Tibial artery (tissue), 4 donors: ENCODE results near the gene CACNG4.

Source experiments
- DNase-seq, 2 donors: peaks; one replicate each; pipeline ENCODE4 v3.0.0-alpha.2; 2019
- H3K27ac ChIP-seq, 2 donors: fragments of 200-600 bp; sonication (generic) in 1 of 2; 1 replicate in 1 of 2; 2 replicates in 1 of 2; pipeline ENCODE4 v1.5.1; 2018 to 2019; ENCODE audit warnings: mild to moderate bottlenecking in 1 of 2
- H3K27me3 ChIP-seq, 2 donors: fragments of 200-600 bp; sonication (generic) in 1 of 2; one replicate each; pipeline versions ENCODE4 v1.5.1 to v1.6.0; 2016 to 2019
- H3K36me3 ChIP-seq, 3 donors: fragments of 200-600 bp; sonication (generic) in 2 of 3; one replicate each; pipeline ENCODE4 v1.5.1; 2016 to 2019; ENCODE audit warnings: mild to moderate bottlenecking in 2 of 3
- H3K4me1 ChIP-seq, 4 donors: fragments of 200-600 bp; sonication (generic) in 2 of 4; 1 replicate in 3 of 4; 2 replicates in 1 of 4; pipeline ENCODE4 v1.5.1; 2016 to 2019
- H3K4me3 ChIP-seq, 2 donors: fragments of 200-600 bp; sonication (generic) in 1 of 2; 1 replicate in 1 of 2; 2 replicates in 1 of 2; pipeline ENCODE4 v1.5.1; 2018 to 2019; ENCODE audit warnings: mild to moderate bottlenecking in 2 of 2
- H3K9me3 ChIP-seq, 3 donors: fragments of 200-600 bp; sonication (generic) in 1 of 3; one replicate each; pipeline ENCODE4 v1.5.1; 2016 to 2019
- CTCF ChIP-seq, 2 experiments: fragments of 200-600 bp in 1 of 2; fragments of 450-650 bp in 1 of 2; IDR thresholded peaks; one replicate each; pipeline ENCODE4 v1.5.1; 2017 to 2019; ENCODE audit warnings: antibody characterized with exemption in 2 of 2, mild to moderate bottlenecking in 1 of 2, moderate library complexity in 1 of 2
- intact Hi-C: fragments of 100-400 bp; cut with DNase I; formaldehyde crosslinking; loops from one replicate; pipeline ENCODE4 v1.15.0; 2023; ENCODE audit warnings: low total_unique reads

The CACNG4 gene

DNA sequence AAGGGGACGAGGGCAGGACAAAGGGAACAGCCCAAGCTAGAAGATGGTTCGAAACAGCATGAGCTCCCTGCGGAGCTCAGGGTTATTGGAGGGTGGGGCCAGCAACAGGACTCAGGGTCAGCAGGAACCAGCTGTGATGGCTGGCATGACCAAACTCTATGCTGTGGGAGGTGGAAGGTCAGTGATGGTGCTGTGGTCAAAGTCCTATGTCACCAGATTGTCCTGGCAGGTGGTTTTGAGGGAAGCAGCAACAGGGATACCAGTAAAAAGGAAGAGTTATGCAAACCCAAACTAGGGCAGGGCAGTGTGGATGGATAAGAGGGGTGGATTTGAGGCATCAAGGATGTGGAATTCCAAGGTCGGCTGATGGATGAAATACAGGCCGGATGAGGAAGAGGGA, 32.4 kb downstream of the CACNG4 start:
- no peaks in the 10 kb centered on the region for H3K9me3 ChIP-seq
- no peak for DNase-seq
- H3K27ac ChIP-seq, result no peak overlapping the region
- H3K36me3 ChIP-seq, result no peaks in the 10 kb centered on the region
- TF ChIP-seq CTCF (IDR thresholded peaks at IDR 0.05), result no peak
- intact Hi-C loops, result loop anchor here (10.0 kb wide), 1 partner anchor 58 kb away; no protein-coding TSS in a partner anchor
- H3K27me3 ChIP-seq, result peaks cover 0 to 16% of the 10 kb centered on the region in 2 donors
- no peaks in the 10 kb centered on the region for H3K4me1 ChIP-seq
- no peak overlapping the region for H3K4me3 ChIP-seq

DNA sequence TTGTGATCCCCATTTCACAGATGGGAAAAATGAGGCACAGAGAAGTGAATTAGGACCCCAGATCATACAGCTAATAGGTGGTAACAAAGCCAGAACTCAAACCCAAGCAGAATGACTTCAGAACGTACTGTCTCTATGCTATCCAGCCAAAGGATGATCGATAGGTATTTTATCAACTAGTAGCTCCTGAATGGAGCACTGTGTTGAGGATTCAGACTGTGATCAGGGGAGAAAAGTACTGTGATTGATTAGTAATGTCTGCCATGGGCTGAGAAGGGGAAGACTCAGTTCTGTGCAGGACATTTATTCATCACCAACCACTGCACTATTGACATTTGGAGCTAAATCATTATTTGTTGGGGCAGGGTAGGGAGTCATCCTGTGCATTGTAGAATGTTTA, 38.7 kb downstream of the CACNG4 start:
- DNase-seq, result no peak
- Histone ChIP-seq H3K4me1 (no peaks in the 10 kb centered on the region), H3K9me3 (peaks cover 0 to 7% (median 5%) of the 10 kb centered on the region in 3 donors), H3K36me3 (no peaks in the 10 kb centered on the region), H3K27me3 (peaks cover 0 to 25% of the 10 kb centered on the region in 2 donors), H3K27ac (no peak overlapping the region), H3K4me3 (no peak overlapping the region)
- intact Hi-C loops, result no loop called here
- TF ChIP-seq CTCF (IDR thresholded peaks at IDR 0.05), result no peak

DNA sequence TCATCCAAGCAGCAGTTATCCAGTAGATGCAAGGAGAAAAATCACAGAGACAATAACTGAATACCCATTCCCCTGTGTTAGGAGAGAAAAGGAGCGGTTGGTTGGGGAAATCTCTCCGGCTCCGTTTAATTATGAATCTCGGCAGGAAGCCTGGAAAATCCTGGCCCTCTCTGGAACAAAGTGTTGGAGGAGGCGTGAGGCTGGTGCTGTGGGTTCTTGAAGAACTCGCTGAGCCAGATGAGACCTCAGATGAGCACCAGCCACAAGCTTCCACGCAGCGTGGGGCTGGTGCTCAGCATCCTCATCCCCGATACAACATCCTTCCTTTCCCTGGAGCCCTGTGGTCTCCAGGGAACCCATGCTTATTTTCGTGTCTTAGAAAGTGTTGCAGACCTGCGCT, 39.7 kb downstream of the CACNG4 start:
- H3K4me3 ChIP-seq, result no peak overlapping the region
- no peaks in the 10 kb centered on the region for H3K4me1 ChIP-seq
- intact Hi-C loops, result no loop called here
- H3K36me3 ChIP-seq, result no peaks in the 10 kb centered on the region
- peaks cover 0 to 25% of the 10 kb centered on the region in 2 donors for H3K27me3 ChIP-seq
- no peak for TF ChIP-seq CTCF (IDR thresholded peaks at IDR 0.05)
- peaks cover 0 to 7% (median 5%) of the 10 kb centered on the region in 3 donors for H3K9me3 ChIP-seq
- H3K27ac ChIP-seq, result no peak overlapping the region
- DNase-seq, result no peak

GRCh38 chr17:67007266-67007665, 42.8 kb downstream of the CACNG4 start:
- intact Hi-C loops, result no loop called here
- H3K9me3 ChIP-seq, result peaks cover 0 to 7% (median 5%) of the 10 kb centered on the region in 3 donors
- no peak overlapping the region for H3K27ac ChIP-seq
- no peak for DNase-seq
- no peak overlapping the region for H3K4me3 ChIP-seq
- no peaks in the 10 kb centered on the region for H3K36me3 ChIP-seq
- peaks cover 0 to 20% of the 10 kb centered on the region in 2 donors for H3K27me3 ChIP-seq
- no peaks in the 10 kb centered on the region for H3K4me1 ChIP-seq
- TF ChIP-seq CTCF (IDR thresholded peaks at IDR 0.05), result no peak

DNA sequence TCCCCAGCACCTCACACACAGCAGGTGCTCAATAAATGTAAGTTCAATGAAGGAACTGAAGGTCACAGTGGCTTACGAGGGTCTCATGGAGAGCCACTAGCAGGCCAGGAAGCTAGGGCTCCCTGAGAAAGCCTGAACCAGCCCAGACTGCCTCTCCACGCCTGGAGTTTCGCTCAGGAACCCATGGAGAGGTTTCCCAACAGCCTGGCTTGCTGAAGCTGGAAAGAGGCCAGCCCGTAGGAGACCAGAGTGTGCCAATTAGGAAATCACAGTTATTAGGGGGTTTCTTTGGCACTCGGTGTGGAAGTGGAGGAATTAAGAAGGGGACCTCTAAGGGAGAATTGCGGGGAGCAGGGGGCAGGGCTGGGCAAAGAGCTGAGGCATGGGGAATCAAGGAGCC, 43.6 kb downstream of the CACNG4 start:
- peaks cover 0 to 7% (median 5%) of the 10 kb centered on the region in 3 donors for H3K9me3 ChIP-seq
- peaks cover 0 to 20% of the 10 kb centered on the region in 2 donors for H3K27me3 ChIP-seq
- H3K4me1 ChIP-seq, result no peaks in the 10 kb centered on the region
- intact Hi-C loops, result no loop called here
- H3K36me3 ChIP-seq, result no peaks in the 10 kb centered on the region
- no peak for TF ChIP-seq CTCF (IDR thresholded peaks at IDR 0.05)
- H3K4me3 ChIP-seq, result no peak overlapping the region
- H3K27ac ChIP-seq, result no peak overlapping the region
- no peak for DNase-seq
